Measurements from ENCODE around the gene SEC14L3. TPM values are rescaled to one million over a fixed set of nuclear protein-coding genes. Genes with fewer than 3 reads are reported as not detected.

The SEC14L3 gene
- not detected for total RNA-seq
- total RNA-seq (2013): not detected

- intact Hi-C loops (cut with micrococcal nuclease): no loop called here
- DNase-seq: no peak
- 81% methylated on average over 13 of the region's 13 CpGs for WGBS (ENCODE audit: insufficient coverage)
- Histone ChIP-seq H3K9me3 (ENCODE audit: control insufficient read depth, insufficient read depth, low read length) (no peaks in the 10 kb centered on the region), H3K36me3 (ENCODE audit: control insufficient read depth, insufficient read depth, low read length) (no peaks in the 10 kb centered on the region), H3K4me1 (ENCODE audit: control insufficient read depth, insufficient read depth, low read length) (peaks cover 15% of the 10 kb centered on the region), H3K27me3 (ENCODE audit: control insufficient read depth, insufficient read depth, low read length) (peaks cover 10% of the 10 kb centered on the region), H3K27ac (ENCODE audit: low read length) (no peak within 1 kb of the TSS), H3K4me3 (ENCODE audit: low read length) (no peak within 1 kb of the TSS)
- Mint-ChIP-seq H3K27me3 (ENCODE audit: low read depth in 2 of 2) (peaks cover 7 to 17% of the 10 kb centered on the region in 2 donors), H3K4me3 (no peak within 1 kb of the TSS), H3K9me3 (no peaks in the 10 kb centered on the region), H3K36me3 (no peaks in the 10 kb centered on the region), H3K27ac (peak within 1 kb of the TSS; percentile 70 to 74), H3K4me1 (peaks cover 8% of the 10 kb centered on the region in 2 donors)
- no peak for ATAC-seq
- no peak for TF ChIP-seq CTCF (IDR thresholded peaks at IDR 0.05)
Measured at GRCh38 chr22:30471616-30472318, at the start of gene SEC14L3. SEC14L3 (minus strand) TSS chr22:30472017; CDS start chr22:30471958, 59 bp downstream.

GRCh38 chr22:30519842-30520425 lies 48.1 kb upstream of the SEC14L3 start:
- WGBS (ENCODE audit: insufficient coverage): 92% methylated on average over 6 of the region's 7 CpGs
- Histone ChIP-seq H3K36me3 (ENCODE audit: control insufficient read depth, insufficient read depth, low read length) (no peaks in the 10 kb centered on the region), H3K27ac (ENCODE audit: low read length) (no peak overlapping the region), H3K27me3 (ENCODE audit: control insufficient read depth, insufficient read depth, low read length) (no peaks in the 10 kb centered on the region), H3K9me3 (ENCODE audit: control insufficient read depth, insufficient read depth, low read length) (no peaks in the 10 kb centered on the region), H3K4me3 (ENCODE audit: low read length) (no peak overlapping the region), H3K4me1 (ENCODE audit: control insufficient read depth, insufficient read depth, low read length) (no peaks in the 10 kb centered on the region)
- intact Hi-C loops (cut with micrococcal nuclease): no loop called here
- Mint-ChIP-seq H3K27ac (no peak overlapping the region), H3K27me3 (ENCODE audit: low read depth in 2 of 2) (peaks cover 9 to 17% of the 10 kb centered on the region in 2 donors), H3K36me3 (no peaks in the 10 kb centered on the region), H3K4me1 (no peaks in the 10 kb centered on the region), H3K9me3 (no peaks in the 10 kb centered on the region), H3K4me3 (no peak overlapping the region)
- ATAC-seq: no peak
- no peak for TF ChIP-seq CTCF (IDR thresholded peaks at IDR 0.05)
- DNase-seq: no peak

GRCh38 chr22:30516731-30517130 lies 44.9 kb upstream of the SEC14L3 start:
- Histone ChIP-seq H3K4me3 (ENCODE audit: low read length) (no peak overlapping the region), H3K36me3 (ENCODE audit: control insufficient read depth, insufficient read depth, low read length) (no peaks in the 10 kb centered on the region), H3K27ac (ENCODE audit: low read length) (no peak overlapping the region), H3K9me3 (ENCODE audit: control insufficient read depth, insufficient read depth, low read length) (no peaks in the 10 kb centered on the region), H3K27me3 (ENCODE audit: control insufficient read depth, insufficient read depth, low read length) (no peaks in the 10 kb centered on the region), H3K4me1 (ENCODE audit: control insufficient read depth, insufficient read depth, low read length) (no peaks in the 10 kb centered on the region)
- Mint-ChIP-seq H3K9me3 (no peaks in the 10 kb centered on the region), H3K27ac (no peak overlapping the region), H3K4me1 (no peaks in the 10 kb centered on the region), H3K4me3 (no peak overlapping the region), H3K27me3 (ENCODE audit: low read depth in 2 of 2) (peaks cover 9 to 15% of the 10 kb centered on the region in 2 donors), H3K36me3 (no peaks in the 10 kb centered on the region)
- WGBS (ENCODE audit: insufficient coverage): 85% methylated on average over 4 of the region's 5 CpGs
- ATAC-seq (no peak), DNase-seq (no peak)
- intact Hi-C loops (cut with micrococcal nuclease): no loop called here
- no peak for TF ChIP-seq CTCF (IDR thresholded peaks at IDR 0.05)
